ENCODE results near the gene PSMD14. TPM values are rescaled to one million over a fixed set of nuclear protein-coding genes. Genes with fewer than 3 reads are reported as not detected.

The PSMD14 gene
- total and polyA plus RNA-seq, 2 of the 13 experiments (the other 11 are each of a cell fraction or from before 2014, with no cell fraction given), result 60.6 to 149 TPM

GRCh38 chr2:161421686-161422085, 113.5 kb downstream of the PSMD14 start:
- H3K9ac ChIP-seq (ENCODE audit: insufficient read depth, low read depth, low read length), result no peak overlapping the region
- DNase-seq (ENCODE audit: low spot score) (no peak), ATAC-seq (no peak), FAIRE-seq (no peak)
- ChIA-PET POLR2A (no interaction called here), CTCF (ENCODE audit: low intra/inter-chr PET ratio, low total read pairs) (no interaction called here)
- intact Hi-C loops (cut with micrococcal nuclease; ENCODE audit: unreplicated experiment) (no loop called here), in situ Hi-C loops (cut with HindIII; ENCODE audit: extremely low pct_ligation_motif_present, low pct_unique_long_range_greater_than_20kb) (no loop called here)
- peaks cover 17% of the 10 kb centered on the region for H3K4me1 ChIP-seq (ENCODE audit: insufficient read depth, low read length)
- no TSS peak for BruUV-seq (replicated peaks)
- no peaks in the 10 kb centered on the region for H3K36me3 ChIP-seq (replicated peaks in 1 of 2; ENCODE audit: control insufficient read depth in 1 of 2, insufficient read depth in 2 of 2, low read length in 2 of 2)
- no peak overlapping the region for H3K4me3 ChIP-seq (replicated peaks in 1 of 3; ENCODE audit: insufficient read depth in 1 of 3, low read depth in 2 of 3, low read length in 3 of 3)
- H3K79me2 ChIP-seq (ENCODE audit: insufficient read depth, low read length), result no peaks in the 10 kb centered on the region
- H3K27ac ChIP-seq (ENCODE audit: extremely low read length, insufficient read depth, low read length), result no peak overlapping the region
- H4K20me1 ChIP-seq (ENCODE audit: insufficient read depth, low read length), result no peaks in the 10 kb centered on the region
- H2AFZ ChIP-seq (ENCODE audit: low read length), result no peak overlapping the region
- no peak overlapping the region for H3K4me2 ChIP-seq (ENCODE audit: low read depth, low read length)
- H3K27me3 ChIP-seq (ENCODE audit: control insufficient read depth in 1 of 2, insufficient read depth in 2 of 2, low read length in 2 of 2), result peaks cover 9 to 65% of the 10 kb centered on the region in 2 experiments
- TF ChIP-seq CREB3 (CRISPR knock-in tag; IDR thresholded peaks at IDR 0.05) (no peak), MEIS1 (CRISPR knock-in tag; IDR thresholded peaks at IDR 0.05; ENCODE audit: borderline replicate concordance) (no peak), ZNF326 (CRISPR knock-in tag; IDR thresholded peaks at IDR 0.05; ENCODE audit: borderline replicate concordance) (no peak), NFE2L2 (IDR thresholded peaks at IDR 0.05; ENCODE audit: low read length) (no peak), HBP1 (CRISPR knock-in tag; IDR thresholded peaks at IDR 0.05; ENCODE audit: low read depth) (no peak), RCOR2 (CRISPR knock-in tag; IDR thresholded peaks at IDR 0.05) (no peak), USF2 (IDR thresholded peaks at IDR 0.05; ENCODE audit: low read depth, low read length) (no peak), USF2 (CRISPR knock-in tag; IDR thresholded peaks at IDR 0.05; ENCODE audit: borderline replicate concordance) (no peak), TOPORS (CRISPR knock-in tag; IDR thresholded peaks at IDR 0.05) (no peak), RNF219 (CRISPR knock-in tag; IDR thresholded peaks at IDR 0.05) (no peak), POGK (CRISPR knock-in tag; conservative IDR thresholded peaks at IDR 0.05) (no peak), ZBTB46 (CRISPR knock-in tag; IDR thresholded peaks at IDR 0.05; ENCODE audit: borderline replicate concordance) (no peak), HOXA5 (CRISPR knock-in tag; IDR thresholded peaks at IDR 0.05) (no peak)
- WGBS (ENCODE audit: low lambda C conversion rate), result 8% methylated on average over 2 of the region's 2 CpGs
- H3K9me3 ChIP-seq (ENCODE audit: low read length), result no peaks in the 10 kb centered on the region

Measured in HepG2 (cell line).